Thymus (tissue), 11 donors: ENCODE results near the gene ITGB1BP2. TPM values are rescaled to one million over a fixed set of nuclear protein-coding genes. Genes with fewer than 3 reads are reported as not detected.
"Not testable (repeated sequence)": the region's sequence is repeated elsewhere in the genome, so short reads cannot be mapped to it uniquely, and the experiment has no call there.

ENCODE experiments used
- DNase-seq, 9 donors: peaks; one replicate each; pipeline ENCODE4 v3.0.0-alpha.2; 2013; ENCODE audit warnings: low spot score in 9 of 9, low read depth in 6 of 9, missing footprints in 1 of 9
- H3K27ac ChIP-seq, 2 donors: one replicate each; pipeline ENCODE4 v1.5.1; 2013; ENCODE audit warnings: control low read depth in 1 of 2, low read depth in 1 of 2, low read length in 1 of 2, mild to moderate bottlenecking in 1 of 2, moderate library complexity in 1 of 2
- H3K27me3 ChIP-seq, 2 donors: one replicate each; pipeline ENCODE4 v1.5.1; 2013; ENCODE audit warnings: low read length in 1 of 2; ENCODE audit not compliant: control insufficient read depth in 2 of 2, insufficient read depth in 1 of 2
- H3K36me3 ChIP-seq, 2 donors: one replicate each; pipeline ENCODE4 v1.5.1; 2013; ENCODE audit warnings: low read length in 1 of 2, mild to moderate bottlenecking in 1 of 2, moderate library complexity in 1 of 2; ENCODE audit not compliant: control insufficient read depth in 2 of 2, insufficient read depth in 2 of 2
- H3K4me1 ChIP-seq, 2 donors: one replicate each; pipeline ENCODE4 v1.5.1; 2013; ENCODE audit warnings: low read length in 2 of 2; ENCODE audit not compliant: control insufficient read depth in 2 of 2, insufficient read depth in 2 of 2
- H3K4me3 ChIP-seq, 2 donors: one replicate each; pipeline ENCODE4 v1.5.1; 2013; ENCODE audit warnings: low read length in 2 of 2, control low read depth in 1 of 2, mild to moderate bottlenecking in 1 of 2
- H3K9me3 ChIP-seq, 2 donors: one replicate each; pipeline ENCODE4 v1.5.1; 2013; ENCODE audit warnings: low read length in 1 of 2, mild to moderate bottlenecking in 1 of 2; ENCODE audit not compliant: control insufficient read depth in 2 of 2, insufficient read depth in 1 of 2
- WGBS: extraction: QIAGEN DNeasy Blood & Tissue Kit; methylation state at CpG from one replicate; pipeline ENCODE4 v1.1.7; 2013; 5-methylcytosine and 5-hydroxymethylcytosine counted together
- polyA plus RNA-seq: library from polyadenylated mRNA; stranded (reverse); fragments of 200-250 nt; gene quantifications from one replicate; pipeline ENCODE4 v1.2.3, GENCODE V29; 2013
- total RNA-seq: library from RNA; stranded (reverse); fragments of 120-200 nt; gene quantifications from one replicate; pipeline ENCODE4 v1.2.4, GENCODE V29; 2013
- donor health status: healthy.

Gene ITGB1BP2
- total and polyA plus RNA-seq, 2 donors, result 1.4 to 5.7 TPM

GRCh38 chrX:71324452-71324851, 22.9 kb downstream of the ITGB1BP2 start:
- H3K4me1 ChIP-seq, H3K4me3 ChIP-seq, DNase-seq, H3K36me3 ChIP-seq, H3K27me3 ChIP-seq, H3K9me3 ChIP-seq, H3K27ac ChIP-seq: not testable (repeated sequence)
- 99% methylated on average over 11 of the region's 11 CpGs for WGBS

DNA sequence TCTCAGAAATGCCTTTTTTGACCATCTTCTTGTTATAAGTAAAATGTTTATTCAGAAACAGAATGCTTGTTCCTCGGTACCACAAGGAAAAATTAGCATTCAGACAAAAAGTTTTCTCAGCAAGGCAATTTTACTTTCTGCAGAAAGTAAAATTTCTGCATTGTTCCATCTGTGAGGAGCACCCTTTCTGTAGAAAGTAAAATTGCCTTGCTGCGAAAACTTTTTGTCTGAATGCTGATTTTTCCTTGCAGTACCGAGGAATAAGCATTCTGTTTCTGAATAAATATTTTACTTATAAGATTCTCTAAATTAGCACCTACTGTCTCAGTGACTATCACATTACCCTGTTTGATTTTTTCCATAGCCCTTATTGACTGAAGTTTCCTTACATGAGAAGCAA, 24.8 kb downstream of the ITGB1BP2 start:
- no peak overlapping the region for H3K4me3 ChIP-seq
- H3K27ac ChIP-seq, result no peak overlapping the region
- DNase-seq, result no peak
- WGBS, result 98% methylated on average over 3 of the region's 3 CpGs
- no peaks in the 10 kb centered on the region for H3K27me3 ChIP-seq
- no peaks in the 10 kb centered on the region for H3K4me1 ChIP-seq
- H3K36me3 ChIP-seq, result no peaks in the 10 kb centered on the region
- H3K9me3 ChIP-seq, result peaks cover 0 to 5% of the 10 kb centered on the region in 2 donors

- WGBS, result 92% methylated on average over 2 of the region's 5 CpGs
- not testable (repeated sequence) for H3K4me3 ChIP-seq
Observed at GRCh38 chrX:71349151-71349665, 47.7 kb downstream of the ITGB1BP2 start.

GRCh38 chrX:71349867-71350266, 48.3 kb downstream of the ITGB1BP2 start:
- WGBS, result 38% methylated on average over 2 of the region's 6 CpGs

More at GRCh38 chrX:71349151-71349665, 47.7 kb downstream of the ITGB1BP2 start:
- H3K27me3 ChIP-seq, H3K36me3 ChIP-seq, DNase-seq, H3K27ac ChIP-seq, H3K9me3 ChIP-seq, H3K4me1 ChIP-seq: not testable (repeated sequence)

DNA sequence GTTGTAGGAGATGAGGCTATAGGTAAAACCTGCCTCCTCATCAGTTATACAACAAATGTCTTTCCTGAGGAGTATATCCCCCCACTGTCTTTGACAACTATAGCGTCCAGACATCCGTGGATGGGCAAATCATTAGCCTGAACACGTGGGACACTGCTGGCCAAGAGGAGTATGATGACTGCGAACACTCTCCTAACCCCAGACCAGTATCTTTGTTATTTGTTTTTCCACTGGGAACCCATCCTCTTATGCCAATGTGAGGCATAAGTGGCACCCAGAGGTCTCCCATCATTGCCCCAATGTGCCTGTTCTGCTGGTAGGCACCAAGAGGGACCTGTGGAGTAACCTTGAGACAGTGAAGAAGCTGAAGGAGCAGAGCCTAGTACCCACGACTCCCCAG, 50.9 kb downstream of the ITGB1BP2 start:
- DNase-seq, H3K27ac ChIP-seq, H3K4me1 ChIP-seq, H3K4me3 ChIP-seq, H3K9me3 ChIP-seq, H3K36me3 ChIP-seq, H3K27me3 ChIP-seq: not testable (repeated sequence)
- WGBS, result 98% methylated on average over 5 of the region's 5 CpGs

More at GRCh38 chrX:71349867-71350266, 48.3 kb downstream of the ITGB1BP2 start:
- not testable (repeated sequence) for H3K27me3 ChIP-seq, H3K27ac ChIP-seq, H3K9me3 ChIP-seq, DNase-seq, H3K4me3 ChIP-seq, H3K4me1 ChIP-seq, H3K36me3 ChIP-seq

Other genes starting within 250 kb of the ITGB1BP2 start
- 29.7 TPM for gene SNX12, start 233.4 kb upstream of the ITGB1BP2 start, total RNA-seq
- 23.5 TPM for gene SNX12, start 233.4 kb upstream of the ITGB1BP2 start, polyA plus RNA-seq
- 9.4 TPM for gene FOXO4, start 205.9 kb upstream of the ITGB1BP2 start, total RNA-seq
- gene FOXO4, start 205.9 kb upstream of the ITGB1BP2 start, polyA plus RNA-seq, result 12.3 TPM
- 4.5 TPM for gene CXorf65, start 195.0 kb upstream of the ITGB1BP2 start, total RNA-seq
- gene CXorf65, start 195.0 kb upstream of the ITGB1BP2 start, polyA plus RNA-seq, result 40.8 TPM
- gene IL2RG, start 190.2 kb upstream of the ITGB1BP2 start, total RNA-seq, result 91.6 TPM
- gene IL2RG, start 190.2 kb upstream of the ITGB1BP2 start, polyA plus RNA-seq, result 197 TPM
- gene MED12, start 183.2 kb upstream of the ITGB1BP2 start, total RNA-seq, result 11.0 TPM
- gene MED12, start 183.2 kb upstream of the ITGB1BP2 start, polyA plus RNA-seq, result 9.3 TPM
- gene NLGN3, start 156.9 kb upstream of the ITGB1BP2 start, total RNA-seq, result 0.19 TPM
- gene NLGN3, start 156.9 kb upstream of the ITGB1BP2 start, polyA plus RNA-seq, result 1.5 TPM
- not detected for gene GJB1, start 78.5 kb upstream of the ITGB1BP2 start, total RNA-seq
- 0.11 TPM for gene GJB1, start 78.5 kb upstream of the ITGB1BP2 start, polyA plus RNA-seq
- gene ZMYM3, start 47.6 kb upstream of the ITGB1BP2 start, total RNA-seq, result 11.0 TPM
- 12.1 TPM for gene ZMYM3, start 47.6 kb upstream of the ITGB1BP2 start, polyA plus RNA-seq
- 483 TPM for gene NONO, start 18.1 kb upstream of the ITGB1BP2 start, total RNA-seq
- 170 TPM for gene NONO, start 18.1 kb upstream of the ITGB1BP2 start, polyA plus RNA-seq
- gene TAF1, start 64.6 kb downstream of the ITGB1BP2 start, total RNA-seq, result 22.9 TPM
- 14.6 TPM for gene TAF1, start 64.6 kb downstream of the ITGB1BP2 start, polyA plus RNA-seq
- gene OGT, start 231.4 kb downstream of the ITGB1BP2 start, total RNA-seq, result 95.0 TPM
- 168 TPM for gene OGT, start 231.4 kb downstream of the ITGB1BP2 start, polyA plus RNA-seq